BLaER1 (cell line): ENCODE measurements around the gene NDUFA11.

Experiments used
- H3K27ac ChIP-seq: shearing (Covaris generic); formaldehyde crosslinking; 2 replicates; pipeline ENCODE4 v1.8.1; 2022
- H3K27me3 ChIP-seq: shearing (Covaris generic); formaldehyde crosslinking; 2 replicates; pipeline ENCODE4 v1.8.1; 2022
- H3K36me3 ChIP-seq: shearing (Covaris generic); formaldehyde crosslinking; 2 replicates; pipeline ENCODE4 v1.8.1; 2022
- H3K4me1 ChIP-seq: shearing (Covaris generic); formaldehyde crosslinking; 2 replicates; pipeline ENCODE4 v1.8.1; 2022
- H3K4me2 ChIP-seq: shearing (Covaris generic); formaldehyde crosslinking; 2 replicates; pipeline ENCODE4 v1.8.1; 2022
- H3K4me3 ChIP-seq: shearing (Covaris generic); formaldehyde crosslinking; 2 replicates; pipeline ENCODE4 v1.8.1; 2022
- H3K9ac ChIP-seq: shearing (Covaris generic); formaldehyde crosslinking; 2 replicates; pipeline ENCODE4 v1.8.1; 2022
- H3K9me3 ChIP-seq: shearing (Covaris generic); formaldehyde crosslinking; 2 replicates; pipeline ENCODE4 v1.8.1; 2022
- H4K20me1 ChIP-seq: shearing (Covaris generic); formaldehyde crosslinking; 2 replicates; pipeline ENCODE4 v1.8.1; 2022
- Cebpa-rat ChIP-seq: shearing (Covaris generic); IDR thresholded peaks from 2 replicates; pipeline ENCODE4 v1.8.1; 2022

The NDUFA11 gene

GRCh38 chr19:5943623-5944022 is 40.0 kb upstream of the NDUFA11 start:
- H3K9ac ChIP-seq, result no peak overlapping the region
- 0 out of 2 replicates have a peak overlapping the region, but pooled peaks have one; percentile 33 for H3K27ac ChIP-seq
- H3K27me3 ChIP-seq, result no peaks in the 10 kb centered on the region
- H3K9me3 ChIP-seq, result no peaks in the 10 kb centered on the region
- peaks cover 84% of the 10 kb centered on the region for H3K36me3 ChIP-seq
- H3K4me3 ChIP-seq, result no peak overlapping the region
- peaks cover 95% of the 10 kb centered on the region for H4K20me1 ChIP-seq
- TF ChIP-seq Cebpa-rat, result no peak
- H3K4me2 ChIP-seq, result peak overlapping the region; percentile 22; the same call in 1 of the 2 replicates
- H3K4me1 ChIP-seq, result peaks cover 78% of the 10 kb centered on the region

- Histone ChIP-seq H3K27me3 (no peaks in the 10 kb centered on the region), H3K27ac (no peak overlapping the region), H4K20me1 (peaks cover 93% of the 10 kb centered on the region), H3K4me1 (peaks cover 78% of the 10 kb centered on the region), H3K9ac (no peak overlapping the region), H3K9me3 (no peaks in the 10 kb centered on the region), H3K36me3 (peaks cover 84% of the 10 kb centered on the region), H3K4me2 (no peak overlapping the region), H3K4me3 (no peak overlapping the region)
- no peak for TF ChIP-seq Cebpa-rat
Measured at GRCh38 chr19:5943045-5943444, 39.5 kb upstream of the NDUFA11 start.

- no peak for TF ChIP-seq Cebpa-rat
- Histone ChIP-seq H3K4me1 (peaks cover 78% of the 10 kb centered on the region), H4K20me1 (peaks cover 93% of the 10 kb centered on the region), H3K9ac (no peak overlapping the region), H3K4me2 (no peak overlapping the region), H3K9me3 (no peaks in the 10 kb centered on the region), H3K27me3 (no peaks in the 10 kb centered on the region), H3K4me3 (no peak overlapping the region), H3K27ac (no peak overlapping the region), H3K36me3 (peaks cover 75% of the 10 kb centered on the region)
Measured at GRCh38 chr19:5941673-5942072, 38.1 kb upstream of the NDUFA11 start.

GRCh38 chr19:5940260-5941208 is 36.9 kb upstream of the NDUFA11 start:
- no peak for TF ChIP-seq Cebpa-rat
- H3K4me2 ChIP-seq, result no peak overlapping the region
- H4K20me1 ChIP-seq, result peaks cover 93% of the 10 kb centered on the region
- no peaks in the 10 kb centered on the region for H3K27me3 ChIP-seq
- peak overlapping the region; percentile 21; the same call in 1 of the 2 replicates for H3K27ac ChIP-seq
- no peak overlapping the region for H3K9ac ChIP-seq
- no peaks in the 10 kb centered on the region for H3K9me3 ChIP-seq
- H3K4me3 ChIP-seq, result no peak overlapping the region
- peaks cover 75% of the 10 kb centered on the region for H3K36me3 ChIP-seq
- peaks cover 78% of the 10 kb centered on the region for H3K4me1 ChIP-seq

GRCh38 chr19:5937550-5937949 is 34.0 kb upstream of the NDUFA11 start:
- H3K4me2 ChIP-seq, result peak overlapping the region; percentile 94
- peaks cover 65% of the 10 kb centered on the region for H3K4me1 ChIP-seq
- H3K36me3 ChIP-seq, result peaks cover 75% of the 10 kb centered on the region
- H4K20me1 ChIP-seq, result peaks cover 93% of the 10 kb centered on the region
- peak overlapping the region; percentile 71 for H3K9ac ChIP-seq
- H3K9me3 ChIP-seq, result no peaks in the 10 kb centered on the region
- no peak for TF ChIP-seq Cebpa-rat
- peak overlapping the region; percentile 38; the same call in 1 of the 2 replicates for H3K4me3 ChIP-seq
- H3K27ac ChIP-seq, result peak overlapping the region; percentile 72
- no peaks in the 10 kb centered on the region for H3K27me3 ChIP-seq

- Histone ChIP-seq H3K27me3 (no peaks in the 10 kb centered on the region), H3K27ac (peak overlapping the region; percentile 52; the same call in 1 of the 2 replicates), H3K4me3 (no peak overlapping the region), H3K9me3 (no peaks in the 10 kb centered on the region), H3K4me2 (peak overlapping the region; percentile 94), H3K9ac (peak overlapping the region; percentile 51; the same call in 1 of the 2 replicates), H3K4me1 (peaks cover 65% of the 10 kb centered on the region), H4K20me1 (peaks cover 86% of the 10 kb centered on the region), H3K36me3 (peaks cover 75% of the 10 kb centered on the region)
- TF ChIP-seq Cebpa-rat, result no peak
Measured at GRCh38 chr19:5936292-5936592, 32.7 kb upstream of the NDUFA11 start.

- TF ChIP-seq Cebpa-rat, result no peak
- H3K9ac ChIP-seq, result peak overlapping the region; percentile 51
- H3K27me3 ChIP-seq, result no peaks in the 10 kb centered on the region
- peaks cover 61% of the 10 kb centered on the region for H3K4me1 ChIP-seq
- H4K20me1 ChIP-seq, result peaks cover 85% of the 10 kb centered on the region
- peaks cover 75% of the 10 kb centered on the region for H3K36me3 ChIP-seq
- peak overlapping the region; percentile 94 for H3K4me2 ChIP-seq
- H3K9me3 ChIP-seq, result no peaks in the 10 kb centered on the region
- peak overlapping the region; percentile 52; the same call in 1 of the 2 replicates for H3K27ac ChIP-seq
- no peak overlapping the region for H3K4me3 ChIP-seq
Measured at GRCh38 chr19:5935473-5936291, 32.1 kb upstream of the NDUFA11 start.

- Histone ChIP-seq H3K27ac (no peak overlapping the region), H3K9me3 (no peaks in the 10 kb centered on the region), H3K4me2 (peak overlapping the region; percentile 94), H3K4me1 (peaks cover 55% of the 10 kb centered on the region), H3K27me3 (no peaks in the 10 kb centered on the region), H4K20me1 (peaks cover 79% of the 10 kb centered on the region), H3K36me3 (peaks cover 75% of the 10 kb centered on the region), H3K4me3 (no peak overlapping the region), H3K9ac (peak overlapping the region; percentile 51)
- no peak for TF ChIP-seq Cebpa-rat
Measured at GRCh38 chr19:5934774-5935472, 31.3 kb upstream of the NDUFA11 start.

GRCh38 chr19:5934069-5934401 is 30.4 kb upstream of the NDUFA11 start:
- peaks cover 77% of the 10 kb centered on the region for H3K36me3 ChIP-seq
- no peak overlapping the region for H3K4me3 ChIP-seq
- peak overlapping the region; percentile 18; the same call in 1 of the 2 replicates for H3K27ac ChIP-seq
- H3K4me2 ChIP-seq, result no peak overlapping the region
- H3K27me3 ChIP-seq, result no peaks in the 10 kb centered on the region
- H3K4me1 ChIP-seq, result peaks cover 46% of the 10 kb centered on the region
- H3K9me3 ChIP-seq, result no peaks in the 10 kb centered on the region
- no peak for TF ChIP-seq Cebpa-rat
- H3K9ac ChIP-seq, result no peak overlapping the region
- H4K20me1 ChIP-seq, result peaks cover 80% of the 10 kb centered on the region
